HCT116 (cell line): ENCODE data around the gene RGCC. TPM values are rescaled to one million over a fixed set of nuclear protein-coding genes. Genes with fewer than 3 reads are reported as not detected.
A peak's percentile ranks its signal among the peaks of the same experiment; 100 is the strongest.

Experiments
- ATAC-seq: fragments of 200-7000 bp; cut with Tn5 transposase; 2 replicates; pipeline ENCODE4 v1.9.1; 2020; ENCODE audit warnings: mild to moderate bottlenecking, moderate library complexity
- Bru-seq: library from RNA; stranded (reverse); fragments of 400-500 nt; gene quantifications from one replicate; lab custom pipeline; 2021; lab: Mats Ljungman, UMichigan
- BruChase-seq, 2 experiments: library from RNA; stranded (reverse); fragments of 400-500 nt; gene quantifications; one replicate each; lab custom pipeline; 2021; lab: Mats Ljungman, UMichigan
- BruUV-seq: library from RNA; stranded (reverse); fragments of 400-500 nt; replicated peaks from 2 replicates; lab custom pipeline; 2021; lab: Mats Ljungman, UMichigan
- CTCF ChIA-PET: fragments of 300-600 bp; sonication (Branson Sonifier 250); formaldehyde crosslinking; loops from one replicate; lab custom pipeline; 2021; ENCODE audit warnings: antibody characterized with exemption; lab: Charles Lee
- POLR2A ChIA-PET: fragments of 300-600, 350-600 bp; sonication (Branson Sonifier 250); formaldehyde crosslinking; loops from one replicate; lab custom pipeline; 2021; ENCODE audit warnings: antibody characterized with exemption; lab: Charles Lee
- RAD21 ChIA-PET, 2 experiments: fragments of 300-600 bp; sonication (Branson Sonifier 250); formaldehyde crosslinking; loops; one replicate each; lab custom pipeline; 2023; ENCODE audit warnings: low total read pairs in 2 of 2; ENCODE audit not compliant: uncharacterized antibody in 2 of 2, unreplicated experiment in 2 of 2, low non-redundant PET in 1 of 2; lab: Charles Lee
- DNase-seq: peaks from one replicate; pipeline ENCODE4 v3.0.0-alpha.2; 2010; ENCODE audit warnings: low read depth, low spot score
- H2AFZ ChIP-seq: fragments of 200-600 bp; shearing (Covaris generic), sonication (generic); 2 replicates; pipeline ENCODE4 v1.6.1; 2017; ENCODE audit warnings: low read depth, mixed run types, mixed read lengths, antibody characterized with exemption, low read length; ENCODE audit not compliant: poor library complexity, severe bottlenecking
- H3K27ac ChIP-seq: 2 replicates; pipeline ENCODE4 v1.5.1; 2012; ENCODE audit warnings: low read depth, low read length
- H3K27me3 ChIP-seq: fragments of 200-600 bp; sonication (generic); 2 replicates; pipeline ENCODE4 v1.6.1; 2016; ENCODE audit warnings: mixed run types, low read length, mixed read lengths; ENCODE audit not compliant: insufficient read depth
- H3K36me3 ChIP-seq, 2 experiments: fragments of 200-500 bp in 1 of 2; fragments of 200-600 bp in 1 of 2; sonication (Bioruptor generic) in 1 of 2; sonication (generic) in 1 of 2; 2 replicates each; pipeline versions ENCODE4 v1.5.1 to v1.6.1; 2014 to 2016; ENCODE audit warnings: low read length in 2 of 2, inconsistent platforms in 1 of 2, mixed read lengths in 1 of 2, mixed run types in 1 of 2; ENCODE audit not compliant: insufficient read depth in 2 of 2, control insufficient read depth in 1 of 2
- H3K4me1 ChIP-seq, 2 experiments: fragments of 200-600 bp in 1 of 2; sonication (generic) in 1 of 2; 2 replicates each; pipeline versions ENCODE4 v1.5.1 to v1.6.1; 2012 to 2017; ENCODE audit warnings: low read length in 2 of 2, inconsistent platforms in 1 of 2, mild to moderate bottlenecking in 1 of 2, mixed read lengths in 1 of 2, mixed run types in 1 of 2, moderate library complexity in 1 of 2; ENCODE audit not compliant: insufficient read depth in 2 of 2, control insufficient read depth in 1 of 2
- H3K4me2 ChIP-seq: fragments of 200-600 bp; sonication (generic); 2 replicates; pipeline ENCODE4 v1.6.1; 2017; ENCODE audit warnings: mixed run types, low read length, mixed read lengths
- H3K4me3 ChIP-seq, 2 experiments: fragments of 200-600 bp in 1 of 2; sonication (generic) in 1 of 2; replicated peaks in 1 of 2; 2 replicates each; pipeline ENCODE4 v1.5.1; 2011 to 2016; ENCODE audit warnings: low read length in 2 of 2, control low read depth in 1 of 2, low read depth in 1 of 2, mild to moderate bottlenecking in 1 of 2, mixed read lengths in 1 of 2, mixed run types in 1 of 2
- H3K79me2 ChIP-seq: fragments of 200-600 bp; sonication (generic); 2 replicates; pipeline ENCODE4 v1.6.1; 2017; ENCODE audit warnings: mild to moderate bottlenecking, mixed run types, low read length, moderate library complexity, mixed read lengths; ENCODE audit not compliant: insufficient read depth
- H3K9ac ChIP-seq: fragments of 200-600 bp; sonication (generic); 2 replicates; pipeline ENCODE4 v1.6.1; 2016; ENCODE audit warnings: low read length, mixed read lengths
- H3K9me2 ChIP-seq: fragments of 200-600 bp; sonication (generic), shearing (Covaris generic); 2 replicates; pipeline ENCODE4 v1.6.1; 2017; ENCODE audit warnings: mixed run types, mild to moderate bottlenecking, moderate library complexity; ENCODE audit not compliant: insufficient read depth
- H3K9me3 ChIP-seq, 2 experiments: fragments of 200-500 bp in 1 of 2; fragments of 200-600 bp in 1 of 2; sonication (Bioruptor generic) in 1 of 2; sonication (generic) in 1 of 2; 2 replicates each; pipeline ENCODE4 v1.6.1; 2014 to 2017; ENCODE audit warnings: low read length in 2 of 2, mixed read lengths in 2 of 2, inconsistent platforms in 1 of 2, low read depth in 1 of 2, mild to moderate bottlenecking in 1 of 2, mixed run types in 1 of 2, moderate library complexity in 1 of 2; ENCODE audit not compliant: control insufficient read depth in 1 of 2, insufficient read depth in 1 of 2
- H4K20me1 ChIP-seq: fragments of 200-600 bp; sonication (generic), shearing (Covaris generic); 2 replicates; pipeline ENCODE4 v1.6.1; 2017; ENCODE audit warnings: mixed run types, mild to moderate bottlenecking, moderate library complexity; ENCODE audit not compliant: insufficient read depth
- CEBPB ChIP-seq: IDR thresholded peaks from 2 replicates; pipeline ENCODE4 v1.6.1; 2012; ENCODE audit warnings: low read depth
- EGR1 ChIP-seq: IDR thresholded peaks from 2 replicates; pipeline ENCODE4 v1.6.1; 2012; ENCODE audit warnings: low read depth
- ELF1 ChIP-seq: IDR thresholded peaks from 2 replicates; pipeline ENCODE4 v1.6.1; 2012; ENCODE audit warnings: low read depth, borderline replicate concordance
- POLR2A ChIP-seq: IDR thresholded peaks from 2 replicates; pipeline ENCODE4 v1.7.0; 2011; ENCODE audit warnings: borderline replicate concordance; ENCODE audit not compliant: insufficient read depth, insufficient read length; ENCODE audit errors: extremely low read depth
- POLR2AphosphoS5 ChIP-seq: IDR thresholded peaks from 2 replicates; pipeline ENCODE4 v1.6.1; 2011; ENCODE audit warnings: mild to moderate bottlenecking, low read depth, low read length, moderate library complexity
- RAD21 ChIP-seq: IDR thresholded peaks from 2 replicates; pipeline ENCODE4 v1.6.1; 2012; ENCODE audit warnings: low read depth, mild to moderate bottlenecking
- SP1 ChIP-seq: IDR thresholded peaks from 2 replicates; pipeline ENCODE4 v1.6.1; 2012; ENCODE audit warnings: low read depth
- SRF ChIP-seq: IDR thresholded peaks from 2 replicates; pipeline ENCODE4 v1.6.1; 2012; ENCODE audit warnings: low read depth
- TCF7L2 ChIP-seq: IDR thresholded peaks from 2 replicates; pipeline ENCODE4 v1.7.0; 2011; ENCODE audit warnings: borderline replicate concordance, inconsistent platforms; ENCODE audit not compliant: insufficient read depth, insufficient read length; ENCODE audit errors: extremely low read depth
- ZFX ChIP-seq: fragments of 450-650 bp; IDR thresholded peaks from 2 replicates; pipeline ENCODE4 v1.6.1; 2017
- ZNF274 ChIP-seq: fragments of 200-500 bp; sonication (Bioruptor generic); IDR thresholded peaks from 2 replicates; pipeline ENCODE4 v1.6.1; 2014; ENCODE audit warnings: mild to moderate bottlenecking, low read depth, low read length, inconsistent platforms
- intact Hi-C: fragments of 100-400 bp; cut with micrococcal nuclease; formaldehyde crosslinking; loops from 2 replicates; pipeline ENCODE4 v1.10.0; 2022
- long read RNA-seq: library from polyadenylated mRNA; unstranded; transcript quantifications from one replicate; pipeline ENCODE4 v2.0.0, GENCODE V29; 2021; ENCODE audit not compliant: unreplicated experiment
- polyA plus RNA-seq: library from polyadenylated mRNA; unstranded; fragments of >200 nt; gene quantifications from 2 replicates; pipeline ENCODE4 v1.2.1, GENCODE V29; 2012; ENCODE audit warnings: missing spikeins
- total RNA-seq: library from RNA; stranded (reverse); gene quantifications from one replicate; pipeline ENCODE4 v1.2.1, GENCODE V29; 2021; ENCODE audit not compliant: unreplicated experiment
- TF ChIP-seq, protein P1 (sequence below): IDR thresholded peaks from 2 replicates; pipeline ENCODE4 v1.6.1; 2011; ENCODE audit warnings: mild to moderate bottlenecking, low read length, moderate library complexity; ENCODE audit not compliant: insufficient replicate concordance; ENCODE audit errors: extremely low read depth
- TF ChIP-seq, protein P2 (sequence below), 3 experiments: fragments of 200-600 bp in 1 of 3; sonication (generic) in 1 of 3; IDR thresholded peaks in 2 of 3; conservative IDR thresholded peaks in 1 of 3; 2 replicates each; pipeline ENCODE4 v1.5.1; 2012 to 2017; ENCODE audit warnings: low read depth in 2 of 3, low read length in 2 of 3, antibody characterized with exemption in 1 of 3, borderline replicate concordance in 1 of 3, control low read depth in 1 of 3, mild to moderate bottlenecking in 1 of 3, mixed read lengths in 1 of 3, mixed run types in 1 of 3, moderate library complexity in 1 of 3; ENCODE audit not compliant: insufficient read depth in 1 of 3
- TF ChIP-seq, protein P3 (sequence below): IDR thresholded peaks from 2 replicates; pipeline ENCODE4 v1.6.1; 2012; ENCODE audit warnings: low read depth
- TF ChIP-seq, protein P4 (sequence below): IDR thresholded peaks from 2 replicates; pipeline ENCODE4 v1.6.1; 2012

Gene RGCC, protein sequence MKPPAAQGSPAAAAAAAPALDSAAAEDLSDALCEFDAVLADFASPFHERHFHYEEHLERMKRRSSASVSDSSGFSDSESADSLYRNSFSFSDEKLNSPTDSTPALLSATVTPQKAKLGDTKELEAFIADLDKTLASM
- total RNA-seq, result 3.2 TPM
- polyA plus RNA-seq, result 2.2 and 2.8 TPM in 2 replicates
- Bru-seq, nascent RNA, result percentile 40 among the genes with signal in this experiment
- BruChase-seq, experiment 1, labeled RNA remaining after a 6-hour chase, result percentile 24 among the genes with signal in this experiment
- BruChase-seq, experiment 2, labeled RNA remaining after a 2-hour chase, result percentile 25 among the genes with signal in this experiment
- long read RNA-seq, partial matches to known transcripts, result 0 of 1 reads
- long read RNA-seq, other reads (novel, unspliced or antisense), result 0 of 1 reads

DNA sequence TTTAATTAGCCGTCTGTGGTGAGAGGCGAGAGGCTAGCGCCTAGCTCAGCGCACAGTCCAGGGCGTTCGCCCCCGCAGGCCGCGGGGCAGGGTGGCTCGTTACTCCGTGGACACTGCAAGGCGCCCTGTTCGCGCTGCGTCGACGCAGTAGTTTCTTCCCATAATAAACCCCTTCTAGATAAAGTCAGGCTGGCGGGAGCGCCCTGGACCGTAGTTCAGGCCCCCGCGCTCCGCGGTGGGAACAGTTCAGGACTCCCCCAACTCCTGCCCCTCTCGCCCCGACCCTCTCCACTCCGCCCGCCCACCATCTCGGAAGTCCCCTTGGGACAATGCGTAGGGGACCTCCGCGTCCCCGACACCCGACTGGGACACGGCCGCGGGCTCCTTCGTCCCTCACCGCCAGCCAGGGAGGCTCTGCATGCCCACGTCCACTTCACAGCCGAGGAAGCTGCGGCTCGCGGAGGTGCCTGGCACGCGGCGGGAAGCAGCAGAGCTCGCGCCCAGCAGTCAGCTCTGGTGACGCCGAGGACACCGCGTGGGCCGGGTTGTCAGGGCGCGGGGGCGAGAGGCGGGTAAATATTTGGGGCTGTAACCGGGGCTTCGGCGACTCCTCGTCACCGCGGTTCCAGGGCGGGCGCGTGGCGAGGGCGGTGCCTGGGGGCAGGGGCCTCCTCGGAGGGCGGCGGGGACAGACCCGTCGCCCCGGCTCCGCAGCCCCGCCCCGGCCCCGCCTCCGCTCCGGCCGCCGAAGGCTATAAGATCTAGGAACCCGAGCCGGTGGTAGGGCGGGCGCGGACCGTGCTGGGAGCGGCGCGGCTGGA is at the start of gene RGCC:
TSS of gene RGCC (plus strand) at position 783 of the 821 bp plus-strand sequence. CDS start 158 bp downstream, outside the sequence.
- Histone ChIP-seq H3K79me2 (no peaks in the 10 kb centered on the region), H3K9me2 (no peaks in the 10 kb centered on the region), H3K4me1 (peaks cover 11 to 25% of the 10 kb centered on the region in 2 experiments), H3K27ac (peak within 1 kb of the TSS; percentile 19; the same call in 1 of the 2 replicates), H3K36me3 (no peaks in the 10 kb centered on the region), H3K4me3 (peak within 1 kb of the TSS; percentile 47 to 62), H3K4me2 (peak within 1 kb of the TSS; percentile 93), H2AFZ (peak within 1 kb of the TSS; percentile 74), H3K9ac (peak within 1 kb of the TSS; percentile 55), H3K9me3 (no peaks in the 10 kb centered on the region), H3K27me3 (no peaks in the 10 kb centered on the region), H4K20me1 (no peaks in the 10 kb centered on the region)
- no TSS peak for BruUV-seq
- TF ChIP-seq, protein P1, sequence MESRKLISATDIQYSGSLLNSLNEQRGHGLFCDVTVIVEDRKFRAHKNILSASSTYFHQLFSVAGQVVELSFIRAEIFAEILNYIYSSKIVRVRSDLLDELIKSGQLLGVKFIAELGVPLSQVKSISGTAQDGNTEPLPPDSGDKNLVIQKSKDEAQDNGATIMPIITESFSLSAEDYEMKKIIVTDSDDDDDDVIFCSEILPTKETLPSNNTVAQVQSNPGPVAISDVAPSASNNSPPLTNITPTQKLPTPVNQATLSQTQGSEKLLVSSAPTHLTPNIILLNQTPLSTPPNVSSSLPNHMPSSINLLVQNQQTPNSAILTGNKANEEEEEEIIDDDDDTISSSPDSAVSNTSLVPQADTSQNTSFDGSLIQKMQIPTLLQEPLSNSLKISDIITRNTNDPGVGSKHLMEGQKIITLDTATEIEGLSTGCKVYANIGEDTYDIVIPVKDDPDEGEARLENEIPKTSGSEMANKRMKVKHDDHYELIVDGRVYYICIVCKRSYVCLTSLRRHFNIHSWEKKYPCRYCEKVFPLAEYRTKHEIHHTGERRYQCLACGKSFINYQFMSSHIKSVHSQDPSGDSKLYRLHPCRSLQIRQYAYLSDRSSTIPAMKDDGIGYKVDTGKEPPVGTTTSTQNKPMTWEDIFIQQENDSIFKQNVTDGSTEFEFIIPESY, result no peak
- TF ChIP-seq POLR2A (no peak), RAD21 (no peak), ZNF274 (no peak), EGR1 (peak; percentile 71), ZFX (no peak), ELF1 (no peak), CEBPB (no peak), POLR2AphosphoS5 (no peak; the same call in 1 of the 2 replicates), SRF (no peak), TCF7L2 (no peak), SP1 (no peak)
- TF ChIP-seq, protein P2, sequence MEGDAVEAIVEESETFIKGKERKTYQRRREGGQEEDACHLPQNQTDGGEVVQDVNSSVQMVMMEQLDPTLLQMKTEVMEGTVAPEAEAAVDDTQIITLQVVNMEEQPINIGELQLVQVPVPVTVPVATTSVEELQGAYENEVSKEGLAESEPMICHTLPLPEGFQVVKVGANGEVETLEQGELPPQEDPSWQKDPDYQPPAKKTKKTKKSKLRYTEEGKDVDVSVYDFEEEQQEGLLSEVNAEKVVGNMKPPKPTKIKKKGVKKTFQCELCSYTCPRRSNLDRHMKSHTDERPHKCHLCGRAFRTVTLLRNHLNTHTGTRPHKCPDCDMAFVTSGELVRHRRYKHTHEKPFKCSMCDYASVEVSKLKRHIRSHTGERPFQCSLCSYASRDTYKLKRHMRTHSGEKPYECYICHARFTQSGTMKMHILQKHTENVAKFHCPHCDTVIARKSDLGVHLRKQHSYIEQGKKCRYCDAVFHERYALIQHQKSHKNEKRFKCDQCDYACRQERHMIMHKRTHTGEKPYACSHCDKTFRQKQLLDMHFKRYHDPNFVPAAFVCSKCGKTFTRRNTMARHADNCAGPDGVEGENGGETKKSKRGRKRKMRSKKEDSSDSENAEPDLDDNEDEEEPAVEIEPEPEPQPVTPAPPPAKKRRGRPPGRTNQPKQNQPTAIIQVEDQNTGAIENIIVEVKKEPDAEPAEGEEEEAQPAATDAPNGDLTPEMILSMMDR (IDR thresholded peaks at IDR 0.05 in 2 of 3, conservative IDR thresholded peaks at IDR 0.05 in 1 of 3; ENCODE audit: borderline replicate concordance in 1 of 3, insufficient read depth in 1 of 3, low read depth in 2 of 3, low read length in 2 of 3), result no peak
- TF ChIP-seq, protein P3, sequence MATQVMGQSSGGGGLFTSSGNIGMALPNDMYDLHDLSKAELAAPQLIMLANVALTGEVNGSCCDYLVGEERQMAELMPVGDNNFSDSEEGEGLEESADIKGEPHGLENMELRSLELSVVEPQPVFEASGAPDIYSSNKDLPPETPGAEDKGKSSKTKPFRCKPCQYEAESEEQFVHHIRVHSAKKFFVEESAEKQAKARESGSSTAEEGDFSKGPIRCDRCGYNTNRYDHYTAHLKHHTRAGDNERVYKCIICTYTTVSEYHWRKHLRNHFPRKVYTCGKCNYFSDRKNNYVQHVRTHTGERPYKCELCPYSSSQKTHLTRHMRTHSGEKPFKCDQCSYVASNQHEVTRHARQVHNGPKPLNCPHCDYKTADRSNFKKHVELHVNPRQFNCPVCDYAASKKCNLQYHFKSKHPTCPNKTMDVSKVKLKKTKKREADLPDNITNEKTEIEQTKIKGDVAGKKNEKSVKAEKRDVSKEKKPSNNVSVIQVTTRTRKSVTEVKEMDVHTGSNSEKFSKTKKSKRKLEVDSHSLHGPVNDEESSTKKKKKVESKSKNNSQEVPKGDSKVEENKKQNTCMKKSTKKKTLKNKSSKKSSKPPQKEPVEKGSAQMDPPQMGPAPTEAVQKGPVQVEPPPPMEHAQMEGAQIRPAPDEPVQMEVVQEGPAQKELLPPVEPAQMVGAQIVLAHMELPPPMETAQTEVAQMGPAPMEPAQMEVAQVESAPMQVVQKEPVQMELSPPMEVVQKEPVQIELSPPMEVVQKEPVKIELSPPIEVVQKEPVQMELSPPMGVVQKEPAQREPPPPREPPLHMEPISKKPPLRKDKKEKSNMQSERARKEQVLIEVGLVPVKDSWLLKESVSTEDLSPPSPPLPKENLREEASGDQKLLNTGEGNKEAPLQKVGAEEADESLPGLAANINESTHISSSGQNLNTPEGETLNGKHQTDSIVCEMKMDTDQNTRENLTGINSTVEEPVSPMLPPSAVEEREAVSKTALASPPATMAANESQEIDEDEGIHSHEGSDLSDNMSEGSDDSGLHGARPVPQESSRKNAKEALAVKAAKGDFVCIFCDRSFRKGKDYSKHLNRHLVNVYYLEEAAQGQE, result no peak
- TF ChIP-seq, protein P4, sequence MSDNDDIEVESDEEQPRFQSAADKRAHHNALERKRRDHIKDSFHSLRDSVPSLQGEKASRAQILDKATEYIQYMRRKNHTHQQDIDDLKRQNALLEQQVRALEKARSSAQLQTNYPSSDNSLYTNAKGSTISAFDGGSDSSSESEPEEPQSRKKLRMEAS, result peak; percentile 86
- peak; percentile 10 for DNase-seq
- intact Hi-C loops, result no loop called here
- peak; percentile 82 for ATAC-seq
- ChIA-PET CTCF (no interaction called here), RAD21 (no interaction called here), POLR2A (no interaction called here)
